GM23338 (cell line): ENCODE data around the gene COL18A1. TPM values are rescaled to one million over a fixed set of nuclear protein-coding genes. Genes with fewer than 3 reads are reported as not detected.

ENCODE experiments used
- ATAC-seq: fragments of 200-7000 bp; cut with Tn5 transposase; 3 replicates; pipeline ENCODE4 v1.9.1; 2020
- DNase-seq: peaks from one replicate; pipeline ENCODE4 v3.0.0-alpha.2; 2015; ENCODE audit warnings: low spot score
- H2AFZ ChIP-seq: fragments of 200-600 bp; sonication (generic); 2 replicates; pipeline ENCODE4 v1.8.0; 2016; ENCODE audit warnings: antibody characterized with exemption, mild to moderate bottlenecking, moderate library complexity
- H3F3A ChIP-seq: fragments of 200-600 bp; sonication (generic); replicated peaks from 2 replicates; pipeline ENCODE4 v1.8.0; 2017; ENCODE audit warnings: antibody characterized with exemption, mixed run types, low read depth
- H3K27ac ChIP-seq: fragments of 200-600 bp; sonication (generic); 2 replicates; pipeline ENCODE4 v1.6.1; 2016; ENCODE audit warnings: low read depth
- H3K27me3 ChIP-seq: fragments of 200-600 bp; sonication (generic); 2 replicates; pipeline ENCODE4 v1.8.0; 2016; ENCODE audit warnings: mild to moderate bottlenecking, mixed run types, moderate library complexity; ENCODE audit not compliant: insufficient read depth
- H3K36me3 ChIP-seq: fragments of 200-600 bp; sonication (generic); 2 replicates; pipeline ENCODE4 v1.8.0; 2016; ENCODE audit warnings: mild to moderate bottlenecking; ENCODE audit not compliant: insufficient read depth
- H3K4me1 ChIP-seq: fragments of 200-600 bp; sonication (generic); 2 replicates; pipeline ENCODE4 v1.8.0; 2016; ENCODE audit warnings: mild to moderate bottlenecking, moderate library complexity; ENCODE audit not compliant: insufficient read depth
- H3K4me2 ChIP-seq: fragments of 200-600 bp; sonication (generic); 2 replicates; pipeline ENCODE4 v1.7.1; 2017; ENCODE audit warnings: mixed run types
- H3K4me3 ChIP-seq: fragments of 200-600 bp; sonication (generic); 2 replicates; pipeline ENCODE4 v1.6.1; 2016; ENCODE audit warnings: mixed run types
- H3K79me2 ChIP-seq: fragments of 200-600 bp; sonication (generic); replicated peaks from 2 replicates; pipeline ENCODE4 v1.8.0; 2017; ENCODE audit warnings: mild to moderate bottlenecking; ENCODE audit not compliant: insufficient read depth
- H3K9me2 ChIP-seq: fragments of 200-600 bp; sonication (generic); 2 replicates; pipeline ENCODE4 v1.8.0; 2017; ENCODE audit not compliant: insufficient read depth
- H4K20me1 ChIP-seq: fragments of 200-600 bp; sonication (generic); replicated peaks from 2 replicates; pipeline ENCODE4 v1.8.0; 2017; ENCODE audit warnings: mild to moderate bottlenecking; ENCODE audit not compliant: insufficient read depth
- H3K27ac Mint-ChIP-seq: 2 replicates; pipeline ENCODE4 v1.8.0; 2020; ENCODE audit warnings: inconsistent platforms, mild to moderate bottlenecking, moderate library complexity, mixed read lengths
- H3K27me3 Mint-ChIP-seq: 3 replicates; pipeline ENCODE4 v1.8.0; 2022; ENCODE audit warnings: low read depth, mild to moderate bottlenecking, moderate library complexity, mixed read lengths, inconsistent platforms; ENCODE audit not compliant: insufficient read depth, poor library complexity
- H3K36me3 Mint-ChIP-seq: 3 replicates; pipeline ENCODE4 v1.8.0; 2021; ENCODE audit warnings: low read depth, mild to moderate bottlenecking, inconsistent platforms, moderate library complexity, mixed read lengths
- H3K4me1 Mint-ChIP-seq: 3 replicates; pipeline ENCODE4 v1.8.0; 2020; ENCODE audit warnings: mild to moderate bottlenecking, inconsistent platforms, mixed read lengths
- H3K4me3 Mint-ChIP-seq: 3 replicates; pipeline ENCODE4 v1.8.0; 2021; ENCODE audit warnings: moderate library complexity, mild to moderate bottlenecking, inconsistent platforms, mixed read lengths
- H3K9me3 Mint-ChIP-seq: 3 replicates; pipeline ENCODE4 v1.8.0; 2020; ENCODE audit warnings: moderate library complexity, mild to moderate bottlenecking, inconsistent platforms, mixed read lengths
- CREB1 ChIP-seq: fragments of 250-450 bp; sonication (Bioruptor Pico); IDR thresholded peaks from 2 replicates; pipeline ENCODE4 v1.5.0; 2020; ENCODE audit warnings: low read depth, mild to moderate bottlenecking, moderate library complexity
- EZH2 ChIP-seq: fragments of 200-600 bp; sonication (generic); IDR thresholded peaks from one replicate; pipeline ENCODE4 v1.8.0; 2017; ENCODE audit warnings: antibody characterized with exemption, mild to moderate bottlenecking, low read depth; ENCODE audit not compliant: unreplicated experiment
- NANOG ChIP-seq: IDR thresholded peaks from 2 replicates; pipeline ENCODE4 v1.6.1; 2016; ENCODE audit warnings: antibody characterized with exemption, borderline replicate concordance
- STAT1 ChIP-seq: IDR thresholded peaks from one replicate; pipeline ENCODE4 v1.6.1; 2016; ENCODE audit warnings: antibody characterized with exemption; ENCODE audit not compliant: unreplicated experiment
- ZNF114 ChIP-seq: fragments of 250-450 bp; sonication (Bioruptor Pico); IDR thresholded peaks from 2 replicates; pipeline ENCODE4 v1.5.0; 2020; ENCODE audit warnings: mild to moderate bottlenecking, moderate library complexity
- ZNF331 ChIP-seq: fragments of 250-450 bp; sonication (Bioruptor Pico); IDR thresholded peaks from 2 replicates; pipeline ENCODE4 v1.5.0; 2020; ENCODE audit warnings: low read depth, mild to moderate bottlenecking, moderate library complexity
- polyA plus RNA-seq: library from polyadenylated mRNA; unstranded; fragments of >200 nt; fragmentation: Nextera tagmentation; extraction: Ambion mirVana; gene quantifications from 2 replicates; pipeline ENCODE4 v1.2.1, GENCODE V29; 2016
- total RNA-seq: library from RNA; depleted of rRNA; stranded (reverse); fragments of >200 nt; shearing (Covaris generic); gene quantifications from 2 replicates; pipeline ENCODE4 v1.2.3, GENCODE V29; 2014
- TF ChIP-seq, protein P1 (sequence below): IDR thresholded peaks from 2 replicates; pipeline ENCODE4 v1.6.1; 2016; ENCODE audit warnings: antibody characterized with exemption
- TF ChIP-seq, protein P2 (sequence below), 2 experiments: fragments of 200-600 bp in 1 of 2; sonication (generic) in 1 of 2; conservative IDR thresholded peaks; 2 replicates each; pipeline versions ENCODE4 v1.5.1 to v1.6.1; 2016 to 2017; ENCODE audit warnings: antibody characterized with exemption in 2 of 2, low read depth in 2 of 2, mild to moderate bottlenecking in 2 of 2, moderate library complexity in 1 of 2
- TF ChIP-seq, protein P3 (sequence below): fragments of 250-450 bp; sonication (Bioruptor Pico); IDR thresholded peaks from 2 replicates; pipeline ENCODE4 v1.5.0; 2020; ENCODE audit warnings: mild to moderate bottlenecking, moderate library complexity

The COL18A1 gene
- total and polyA plus RNA-seq, 2 experiments from 2014 or later: 38.4 to 430 TPM

DNA sequence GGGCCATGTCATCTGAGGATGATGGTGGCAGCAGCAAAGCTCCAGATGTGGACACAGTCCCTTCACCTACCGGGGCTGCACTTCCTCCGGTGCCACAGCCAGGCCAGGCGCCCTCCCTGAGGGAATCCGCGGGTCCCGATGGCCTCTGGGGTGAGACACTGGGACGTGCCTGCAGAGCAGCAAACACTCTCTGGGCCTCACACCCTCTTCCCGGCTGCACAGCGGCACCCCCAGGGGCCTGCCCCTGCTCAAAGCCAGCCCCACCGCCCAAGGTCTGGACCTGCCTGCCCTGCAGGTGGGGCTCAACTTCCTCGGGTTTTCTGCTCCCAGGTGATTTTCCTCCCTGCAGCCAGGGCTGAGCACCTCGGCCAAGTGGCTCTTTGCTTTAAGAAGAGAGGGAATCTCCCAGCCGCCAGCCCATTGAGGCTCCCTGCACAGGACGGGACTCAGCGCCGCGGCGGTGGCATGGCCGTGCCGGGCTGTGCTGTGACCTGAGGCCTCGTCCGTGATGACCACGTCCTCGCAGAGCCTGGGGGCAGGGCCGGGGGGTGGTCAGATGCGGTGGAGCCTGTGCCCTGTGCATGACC is 21.3 kb upstream of the COL18A1 start:
- Histone ChIP-seq H3K27ac (no peak overlapping the region), H3K27me3 (no peaks in the 10 kb centered on the region), H3K79me2 (no peaks in the 10 kb centered on the region), H3F3A (0 out of 2 replicates have a peak, but pooled peaks cover 5% of the 10 kb centered on the region), H4K20me1 (no peaks in the 10 kb centered on the region), H3K4me3 (no peak overlapping the region), H3K4me1 (no peaks in the 10 kb centered on the region; the same call in 1 of the 2 replicates), H3K36me3 (no peaks in the 10 kb centered on the region), H3K4me2 (no peak overlapping the region), H3K9me2 (no peaks in the 10 kb centered on the region), H2AFZ (peak overlapping the region; percentile 74)
- Mint-ChIP-seq H3K9me3 (peaks cover 5% of the 10 kb centered on the region; the same call in 1 of the 3 replicates), H3K27ac (no peak overlapping the region), H3K36me3 (no peaks in the 10 kb centered on the region), H3K4me3 (no peak overlapping the region), H3K27me3 (peaks cover 16% of the 10 kb centered on the region), H3K4me1 (peaks cover 18% of the 10 kb centered on the region)
- DNase-seq (peak; percentile 75), ATAC-seq (peak; percentile 81)
- TF ChIP-seq, protein P1, sequence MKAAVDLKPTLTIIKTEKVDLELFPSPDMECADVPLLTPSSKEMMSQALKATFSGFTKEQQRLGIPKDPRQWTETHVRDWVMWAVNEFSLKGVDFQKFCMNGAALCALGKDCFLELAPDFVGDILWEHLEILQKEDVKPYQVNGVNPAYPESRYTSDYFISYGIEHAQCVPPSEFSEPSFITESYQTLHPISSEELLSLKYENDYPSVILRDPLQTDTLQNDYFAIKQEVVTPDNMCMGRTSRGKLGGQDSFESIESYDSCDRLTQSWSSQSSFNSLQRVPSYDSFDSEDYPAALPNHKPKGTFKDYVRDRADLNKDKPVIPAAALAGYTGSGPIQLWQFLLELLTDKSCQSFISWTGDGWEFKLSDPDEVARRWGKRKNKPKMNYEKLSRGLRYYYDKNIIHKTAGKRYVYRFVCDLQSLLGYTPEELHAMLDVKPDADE: no peak
- TF ChIP-seq, protein P2, sequence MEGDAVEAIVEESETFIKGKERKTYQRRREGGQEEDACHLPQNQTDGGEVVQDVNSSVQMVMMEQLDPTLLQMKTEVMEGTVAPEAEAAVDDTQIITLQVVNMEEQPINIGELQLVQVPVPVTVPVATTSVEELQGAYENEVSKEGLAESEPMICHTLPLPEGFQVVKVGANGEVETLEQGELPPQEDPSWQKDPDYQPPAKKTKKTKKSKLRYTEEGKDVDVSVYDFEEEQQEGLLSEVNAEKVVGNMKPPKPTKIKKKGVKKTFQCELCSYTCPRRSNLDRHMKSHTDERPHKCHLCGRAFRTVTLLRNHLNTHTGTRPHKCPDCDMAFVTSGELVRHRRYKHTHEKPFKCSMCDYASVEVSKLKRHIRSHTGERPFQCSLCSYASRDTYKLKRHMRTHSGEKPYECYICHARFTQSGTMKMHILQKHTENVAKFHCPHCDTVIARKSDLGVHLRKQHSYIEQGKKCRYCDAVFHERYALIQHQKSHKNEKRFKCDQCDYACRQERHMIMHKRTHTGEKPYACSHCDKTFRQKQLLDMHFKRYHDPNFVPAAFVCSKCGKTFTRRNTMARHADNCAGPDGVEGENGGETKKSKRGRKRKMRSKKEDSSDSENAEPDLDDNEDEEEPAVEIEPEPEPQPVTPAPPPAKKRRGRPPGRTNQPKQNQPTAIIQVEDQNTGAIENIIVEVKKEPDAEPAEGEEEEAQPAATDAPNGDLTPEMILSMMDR (conservative IDR thresholded peaks at IDR 0.05; ENCODE audit: low read depth in 2 of 2): peak; percentile 34 to 61; a peak in 3 of 4 replicates
- peak; percentile 53; the same call in 1 of the 2 replicates for TF ChIP-seq ZNF331

DNA sequence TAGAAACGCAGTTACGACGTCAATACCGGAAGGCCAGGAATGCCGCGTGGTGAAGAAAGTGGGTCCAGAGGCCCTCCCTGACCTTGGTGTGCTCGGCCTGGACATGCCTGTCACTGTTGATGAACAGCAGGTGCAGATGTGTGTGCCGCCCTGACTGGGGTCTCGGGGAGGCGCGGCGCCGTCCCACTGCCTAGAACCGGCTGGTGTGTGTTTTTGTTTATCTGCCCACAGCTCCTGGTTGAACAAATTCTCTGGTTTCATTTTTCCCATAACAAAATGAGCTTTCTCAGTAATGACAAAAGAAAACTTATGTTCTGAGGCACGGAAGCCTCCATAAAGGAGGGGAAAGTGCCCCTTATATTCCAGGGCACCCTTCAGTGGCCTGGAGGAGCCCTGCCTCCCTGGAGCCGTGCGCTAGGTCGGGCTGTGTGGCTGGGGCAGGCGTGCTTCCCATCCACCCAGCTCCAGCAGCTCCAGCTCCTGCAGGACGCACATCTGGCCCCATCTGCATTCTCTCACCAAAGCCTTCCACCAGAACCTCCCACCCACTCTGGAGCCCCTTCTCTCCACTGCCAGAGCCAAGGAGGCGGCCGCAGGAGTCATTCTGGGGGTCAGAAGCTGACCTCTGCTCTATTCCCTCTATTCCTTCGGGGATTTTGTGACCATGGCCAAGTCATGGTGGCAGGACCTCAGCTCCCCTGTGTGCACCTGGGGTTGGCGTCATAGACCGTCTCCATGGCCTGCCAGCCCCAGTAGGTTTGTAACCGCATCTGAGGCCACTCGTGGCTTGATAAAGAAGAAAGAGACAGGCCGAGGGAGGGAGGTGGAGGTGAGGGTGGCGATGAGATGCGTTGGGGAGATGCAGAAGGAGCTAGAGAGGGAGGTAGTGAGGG is 20.1 kb upstream of the COL18A1 start:
- peaks cover 16% of the 10 kb centered on the region for H3K27me3 Mint-ChIP-seq
- Histone ChIP-seq H3K79me2 (no peaks in the 10 kb centered on the region), H3F3A (0 out of 2 replicates have a peak, but pooled peaks cover 5% of the 10 kb centered on the region), H3K4me2 (no peak overlapping the region), H2AFZ (no peak overlapping the region), H3K4me1 (no peaks in the 10 kb centered on the region; the same call in 1 of the 2 replicates), H3K27ac (no peak overlapping the region), H4K20me1 (no peaks in the 10 kb centered on the region), H3K4me3 (no peak overlapping the region), H3K36me3 (no peaks in the 10 kb centered on the region), H3K9me2 (no peaks in the 10 kb centered on the region), H3K27me3 (no peaks in the 10 kb centered on the region)
- no peak overlapping the region for H3K4me3 Mint-ChIP-seq
- no peak for ATAC-seq
- no peak overlapping the region for H3K27ac Mint-ChIP-seq
- no peaks in the 10 kb centered on the region for H3K36me3 Mint-ChIP-seq
- DNase-seq: no peak
- peaks cover 5% of the 10 kb centered on the region; the same call in 2 of the 3 replicates for H3K9me3 Mint-ChIP-seq
- H3K4me1 Mint-ChIP-seq: peaks cover 10% of the 10 kb centered on the region
- no peak for TF ChIP-seq STAT1
- TF ChIP-seq EZH2: no peak
- TF ChIP-seq, protein P1: no peak
- TF ChIP-seq, protein P3, sequence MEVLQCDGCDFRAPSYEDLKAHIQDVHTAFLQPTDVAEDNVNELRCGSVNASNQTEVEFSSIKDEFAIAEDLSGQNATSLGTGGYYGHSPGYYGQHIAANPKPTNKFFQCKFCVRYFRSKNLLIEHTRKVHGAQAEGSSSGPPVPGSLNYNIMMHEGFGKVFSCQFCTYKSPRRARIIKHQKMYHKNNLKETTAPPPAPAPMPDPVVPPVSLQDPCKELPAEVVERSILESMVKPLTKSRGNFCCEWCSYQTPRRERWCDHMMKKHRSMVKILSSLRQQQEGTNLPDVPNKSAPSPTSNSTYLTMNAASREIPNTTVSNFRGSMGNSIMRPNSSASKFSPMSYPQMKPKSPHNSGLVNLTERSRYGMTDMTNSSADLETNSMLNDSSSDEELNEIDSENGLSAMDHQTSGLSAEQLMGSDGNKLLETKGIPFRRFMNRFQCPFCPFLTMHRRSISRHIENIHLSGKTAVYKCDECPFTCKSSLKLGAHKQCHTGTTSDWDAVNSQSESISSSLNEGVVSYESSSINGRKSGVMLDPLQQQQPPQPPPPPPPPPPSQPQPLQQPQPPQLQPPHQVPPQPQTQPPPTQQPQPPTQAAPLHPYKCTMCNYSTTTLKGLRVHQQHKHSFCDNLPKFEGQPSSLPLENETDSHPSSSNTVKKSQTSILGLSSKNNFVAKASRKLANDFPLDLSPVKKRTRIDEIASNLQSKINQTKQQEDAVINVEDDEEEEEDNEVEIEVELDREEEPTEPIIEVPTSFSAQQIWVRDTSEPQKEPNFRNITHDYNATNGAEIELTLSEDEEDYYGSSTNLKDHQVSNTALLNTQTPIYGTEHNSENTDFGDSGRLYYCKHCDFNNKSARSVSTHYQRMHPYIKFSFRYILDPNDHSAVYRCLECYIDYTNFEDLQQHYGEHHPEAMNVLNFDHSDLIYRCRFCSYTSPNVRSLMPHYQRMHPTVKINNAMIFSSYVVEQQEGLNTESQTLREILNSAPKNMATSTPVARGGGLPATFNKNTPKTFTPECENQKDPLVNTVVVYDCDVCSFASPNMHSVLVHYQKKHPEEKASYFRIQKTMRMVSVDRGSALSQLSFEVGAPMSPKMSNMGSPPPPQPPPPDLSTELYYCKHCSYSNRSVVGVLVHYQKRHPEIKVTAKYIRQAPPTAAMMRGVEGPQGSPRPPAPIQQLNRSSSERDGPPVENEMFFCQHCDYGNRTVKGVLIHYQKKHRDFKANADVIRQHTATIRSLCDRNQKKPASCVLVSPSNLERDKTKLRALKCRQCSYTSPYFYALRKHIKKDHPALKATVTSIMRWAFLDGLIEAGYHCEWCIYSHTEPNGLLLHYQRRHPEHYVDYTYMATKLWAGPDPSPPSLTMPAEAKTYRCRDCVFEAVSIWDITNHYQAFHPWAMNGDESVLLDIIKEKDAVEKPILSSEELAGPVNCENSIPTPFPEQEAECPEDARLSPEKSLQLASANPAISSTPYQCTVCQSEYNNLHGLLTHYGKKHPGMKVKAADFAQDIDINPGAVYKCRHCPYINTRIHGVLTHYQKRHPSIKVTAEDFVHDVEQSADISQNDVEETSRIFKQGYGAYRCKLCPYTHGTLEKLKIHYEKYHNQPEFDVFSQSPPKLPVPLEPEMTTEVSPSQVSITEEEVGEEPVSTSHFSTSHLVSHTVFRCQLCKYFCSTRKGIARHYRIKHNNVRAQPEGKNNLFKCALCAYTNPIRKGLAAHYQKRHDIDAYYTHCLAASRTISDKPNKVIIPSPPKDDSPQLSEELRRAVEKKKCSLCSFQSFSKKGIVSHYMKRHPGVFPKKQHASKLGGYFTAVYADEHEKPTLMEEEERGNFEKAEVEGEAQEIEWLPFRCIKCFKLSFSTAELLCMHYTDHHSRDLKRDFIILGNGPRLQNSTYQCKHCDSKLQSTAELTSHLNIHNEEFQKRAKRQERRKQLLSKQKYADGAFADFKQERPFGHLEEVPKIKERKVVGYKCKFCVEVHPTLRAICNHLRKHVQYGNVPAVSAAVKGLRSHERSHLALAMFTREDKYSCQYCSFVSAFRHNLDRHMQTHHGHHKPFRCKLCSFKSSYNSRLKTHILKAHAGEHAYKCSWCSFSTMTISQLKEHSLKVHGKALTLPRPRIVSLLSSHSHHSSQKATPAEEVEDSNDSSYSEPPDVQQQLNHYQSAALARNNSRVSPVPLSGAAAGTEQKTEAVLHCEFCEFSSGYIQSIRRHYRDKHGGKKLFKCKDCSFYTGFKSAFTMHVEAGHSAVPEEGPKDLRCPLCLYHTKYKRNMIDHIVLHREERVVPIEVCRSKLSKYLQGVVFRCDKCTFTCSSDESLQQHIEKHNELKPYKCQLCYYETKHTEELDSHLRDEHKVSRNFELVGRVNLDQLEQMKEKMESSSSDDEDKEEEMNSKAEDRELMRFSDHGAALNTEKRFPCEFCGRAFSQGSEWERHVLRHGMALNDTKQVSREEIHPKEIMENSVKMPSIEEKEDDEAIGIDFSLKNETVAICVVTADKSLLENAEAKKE (CRISPR knock-in tag): no peak
- TF ChIP-seq NANOG: no peak
- TF ChIP-seq CREB1 (CRISPR knock-in tag): no peak
- no peak for TF ChIP-seq ZNF114 (CRISPR knock-in tag)
